Bronchial epithelial cell (primary cell): ENCODE data around the gene RBM42. TPM values are rescaled to one million over a fixed set of nuclear protein-coding genes. Genes with fewer than 3 reads are reported as not detected.

Experiments
- DNase-seq: peaks from one replicate; pipeline ENCODE4 v3.0.0-alpha.2; 2010; ENCODE audit warnings: low read depth
- FAIRE-seq: peaks from 2 replicates; lab custom pipeline; 2011; peaks lifted over from hg19 to GRCh38; lab: Jason Lieb, UNC
- H3K27me3 ChIP-seq: 2 replicates; pipeline ENCODE4 v1.5.1; 2011; ENCODE audit warnings: low read length; ENCODE audit not compliant: control insufficient read depth, insufficient read depth
- H3K36me3 ChIP-seq: 2 replicates; pipeline ENCODE4 v1.5.1; 2011; ENCODE audit warnings: low read length; ENCODE audit not compliant: control insufficient read depth, insufficient read depth
- H3K4me3 ChIP-seq: 2 replicates; pipeline ENCODE4 v1.5.1; 2011; ENCODE audit warnings: mild to moderate bottlenecking, low read depth, low read length, control low read depth
- CTCF ChIP-seq: IDR thresholded peaks from 2 replicates; pipeline ENCODE4 v1.5.1; 2011; ENCODE audit warnings: mild to moderate bottlenecking, moderate library complexity, low read length, control low read depth, inconsistent platforms; ENCODE audit not compliant: insufficient read depth, severe bottlenecking
- total RNA-seq: library from RNA; depleted of rRNA; stranded (reverse); fragments of >200 nt; gene quantifications from 2 replicates; pipeline ENCODE4 v1.2.1, GENCODE V29; 2014

The RBM42 gene
- total RNA-seq, 1 donor from 2014 or later: 33.4 TPM

GRCh38 chr19:35607661-35608060 is 21.2 kb upstream of the RBM42 start:
- no peak for TF ChIP-seq CTCF
- no peak for FAIRE-seq
- no peak for DNase-seq
- H3K36me3 ChIP-seq: no peaks in the 10 kb centered on the region
- no peaks in the 10 kb centered on the region for H3K27me3 ChIP-seq
- no peak overlapping the region for H3K4me3 ChIP-seq

- Histone ChIP-seq H3K27me3 (no peaks in the 10 kb centered on the region), H3K36me3 (no peaks in the 10 kb centered on the region), H3K4me3 (no peak overlapping the region)
- TF ChIP-seq CTCF: no peak
- DNase-seq (peak; percentile 12), FAIRE-seq (no peak)
Measured at GRCh38 chr19:35608251-35608650, 20.6 kb upstream of the RBM42 start.

GRCh38 chr19:35609851-35610353 is 18.9 kb upstream of the RBM42 start:
- no peak for TF ChIP-seq CTCF
- no peak for FAIRE-seq
- Histone ChIP-seq H3K4me3 (no peak overlapping the region), H3K36me3 (no peaks in the 10 kb centered on the region), H3K27me3 (no peaks in the 10 kb centered on the region)
- no peak for DNase-seq

GRCh38 chr19:35612224-35612558 is 16.6 kb upstream of the RBM42 start:
- Histone ChIP-seq H3K4me3 (peak overlapping the region; percentile 67), H3K36me3 (peaks cover 2% of the 10 kb centered on the region), H3K27me3 (no peaks in the 10 kb centered on the region)
- no peak for FAIRE-seq
- DNase-seq: no peak
- no peak for TF ChIP-seq CTCF

- Histone ChIP-seq H3K4me3 (peak within 1 kb of the TSS; percentile 67), H3K36me3 (peaks cover 2% of the 10 kb centered on the region), H3K27me3 (no peaks in the 10 kb centered on the region)
- FAIRE-seq (no peak), DNase-seq (peak; percentile 78)
- TF ChIP-seq CTCF: no peak
Measured at GRCh38 chr19:35612559-35613321, 16.1 kb upstream of the RBM42 start, which contains the start of gene HAUS5. Gene HAUS5, plus strand, starts transcription at chr19:35612735. Its CDS starts 60 bp downstream, at chr19:35612795.

- H3K27me3 ChIP-seq: no peaks in the 10 kb centered on the region
- no peak for DNase-seq
- no peak overlapping the region for H3K4me3 ChIP-seq
- no peak for FAIRE-seq
- TF ChIP-seq CTCF: no peak
- H3K36me3 ChIP-seq: peaks cover 2% of the 10 kb centered on the region
Measured at GRCh38 chr19:35613574-35613973, 15.3 kb upstream of the RBM42 start.
